Measurements from ENCODE around the gene GPX4.

GPX4 gene

DNA sequence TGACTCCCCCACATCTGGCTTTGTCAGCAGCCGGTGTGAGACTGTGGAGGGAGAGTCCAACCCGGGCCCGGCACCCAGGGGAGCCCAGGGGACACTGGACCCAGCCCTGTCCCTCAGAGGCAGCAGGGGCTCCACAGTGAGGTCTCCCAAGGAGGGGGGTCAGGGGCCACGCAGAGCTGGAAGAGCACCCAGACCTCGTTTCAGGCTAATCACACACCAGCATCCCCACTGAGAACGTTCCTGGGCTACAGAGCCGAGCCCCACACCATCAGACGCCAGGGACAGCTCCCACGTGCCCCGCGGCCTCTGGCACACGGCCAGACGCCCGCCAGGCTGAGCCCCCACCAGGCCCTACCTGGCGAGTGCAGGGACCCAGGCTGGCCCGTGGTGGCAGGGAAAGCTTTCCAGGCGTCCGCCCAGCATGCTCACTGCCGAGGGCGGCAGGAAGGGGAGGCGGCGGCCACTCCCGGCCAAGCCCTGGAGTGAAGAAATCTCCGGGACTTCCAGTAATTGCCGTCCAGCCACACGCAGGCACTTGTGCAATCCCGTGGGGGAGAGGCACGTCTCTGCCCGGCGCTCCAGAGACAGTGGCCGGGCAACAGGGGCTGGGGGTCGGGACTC is 51.0 kb downstream of the GPX4 start:
- no peak for DNase-seq

DNA sequence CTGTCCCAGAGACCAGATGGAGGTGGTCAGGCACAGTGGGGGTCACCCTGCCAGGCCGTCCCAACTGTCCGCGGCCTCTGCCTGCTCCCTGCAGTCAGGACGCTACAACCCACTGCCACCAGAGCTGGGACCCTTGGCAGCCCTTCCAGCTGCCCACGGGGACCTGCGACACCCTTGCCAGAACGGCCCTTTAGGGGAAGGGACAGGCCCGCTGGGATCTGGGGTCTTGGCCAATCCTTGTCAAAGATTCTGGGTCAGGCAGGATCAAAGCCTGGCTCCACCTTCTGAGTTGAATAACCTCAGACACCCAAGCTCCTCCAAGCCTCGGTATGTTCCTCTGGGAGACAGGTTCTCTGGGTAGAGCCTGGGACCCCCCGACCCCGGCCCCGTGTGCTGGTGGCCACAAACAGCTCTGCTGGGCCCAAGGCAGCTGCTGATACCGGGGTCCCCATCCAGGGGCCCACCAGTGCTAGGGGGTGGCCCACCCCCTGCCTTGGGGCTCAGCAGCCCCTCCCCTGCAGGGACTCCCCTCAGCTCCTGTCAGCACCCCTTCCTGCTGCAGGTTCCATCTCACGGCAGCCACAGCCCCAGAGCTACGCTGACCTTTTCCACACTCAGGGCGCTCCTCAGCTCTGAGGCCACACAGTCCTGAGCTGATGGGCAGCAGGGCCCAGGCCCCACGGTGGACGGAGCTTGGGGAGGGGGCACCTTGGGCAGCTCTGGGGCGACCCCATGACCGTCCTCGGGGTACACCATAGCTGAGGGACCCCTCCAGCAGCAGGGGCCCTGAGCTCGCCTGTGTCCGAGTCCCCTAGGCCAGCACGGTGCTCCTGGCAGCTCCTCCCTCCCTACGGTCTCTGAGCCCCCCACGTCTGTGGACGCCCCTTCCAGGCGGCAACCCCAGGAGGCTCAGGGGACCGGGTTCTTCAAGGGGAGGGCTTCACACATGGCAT is 51.8 kb downstream of the GPX4 start:
- no peak for DNase-seq
